ENCODE measurements around the gene PGBD1.

DNA sequence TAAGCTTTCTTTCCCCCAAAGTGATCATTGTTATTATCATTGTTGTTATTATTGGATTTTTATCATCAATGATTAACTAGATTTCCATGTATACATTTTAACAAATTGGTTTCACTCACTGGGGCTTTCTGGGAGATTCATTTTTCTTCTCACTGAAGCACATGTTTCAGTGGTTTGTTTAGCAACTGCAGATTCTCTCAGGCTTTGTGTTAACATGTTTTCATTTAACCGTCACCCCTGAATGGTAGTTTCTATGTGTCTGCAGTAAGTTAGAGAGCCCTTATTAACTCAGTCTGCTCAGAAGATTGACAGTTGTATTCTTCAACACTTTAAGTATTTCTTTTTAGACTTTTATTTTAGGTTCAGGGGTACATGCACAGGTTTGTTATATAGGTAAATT, 41.7 kb upstream of the PGBD1 start:
- TF ChIP-seq EZH2phosphoT487 (IDR thresholded peaks at IDR 0.05; ENCODE audit: borderline replicate concordance, low read length) (no peak), EZH2 (IDR thresholded peaks at IDR 0.05; ENCODE audit: low read length, unreplicated experiment) (no peak)
- TF ChIP-seq, protein P1, sequence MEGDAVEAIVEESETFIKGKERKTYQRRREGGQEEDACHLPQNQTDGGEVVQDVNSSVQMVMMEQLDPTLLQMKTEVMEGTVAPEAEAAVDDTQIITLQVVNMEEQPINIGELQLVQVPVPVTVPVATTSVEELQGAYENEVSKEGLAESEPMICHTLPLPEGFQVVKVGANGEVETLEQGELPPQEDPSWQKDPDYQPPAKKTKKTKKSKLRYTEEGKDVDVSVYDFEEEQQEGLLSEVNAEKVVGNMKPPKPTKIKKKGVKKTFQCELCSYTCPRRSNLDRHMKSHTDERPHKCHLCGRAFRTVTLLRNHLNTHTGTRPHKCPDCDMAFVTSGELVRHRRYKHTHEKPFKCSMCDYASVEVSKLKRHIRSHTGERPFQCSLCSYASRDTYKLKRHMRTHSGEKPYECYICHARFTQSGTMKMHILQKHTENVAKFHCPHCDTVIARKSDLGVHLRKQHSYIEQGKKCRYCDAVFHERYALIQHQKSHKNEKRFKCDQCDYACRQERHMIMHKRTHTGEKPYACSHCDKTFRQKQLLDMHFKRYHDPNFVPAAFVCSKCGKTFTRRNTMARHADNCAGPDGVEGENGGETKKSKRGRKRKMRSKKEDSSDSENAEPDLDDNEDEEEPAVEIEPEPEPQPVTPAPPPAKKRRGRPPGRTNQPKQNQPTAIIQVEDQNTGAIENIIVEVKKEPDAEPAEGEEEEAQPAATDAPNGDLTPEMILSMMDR (conservative IDR thresholded peaks at IDR 0.05; ENCODE audit: low read depth, low read length), result no peak
